Measurements from ENCODE around the gene MVB12B.

MVB12B gene

DNA sequence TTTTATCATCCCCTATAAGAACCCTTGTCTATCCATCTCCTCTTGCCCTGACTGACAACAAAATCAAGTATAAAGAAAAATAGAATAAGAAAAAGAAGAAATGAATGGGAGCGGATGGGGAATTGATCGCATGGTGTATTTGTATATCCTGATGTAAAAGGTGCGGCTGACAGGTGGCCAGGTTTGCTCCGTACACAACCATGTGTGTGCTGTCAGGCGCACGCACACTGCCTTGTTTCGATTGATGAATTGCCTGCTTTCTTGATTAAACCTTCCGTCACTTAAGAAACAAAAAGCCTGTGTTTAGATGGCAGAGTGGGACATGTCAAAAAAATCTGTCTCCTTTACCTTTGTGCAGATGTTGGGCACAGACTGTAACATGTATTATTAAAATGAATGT lies 102.6 kb downstream of the MVB12B start:
- peaks cover 57% of the 10 kb centered on the region for H3K27me3 ChIP-seq (ENCODE audit: low read depth, low read length)
- H3K36me3 ChIP-seq (replicated peaks; ENCODE audit: low read depth, low read length), result no peaks in the 10 kb centered on the region
- peaks cover 16% of the 10 kb centered on the region for H3K4me1 ChIP-seq (ENCODE audit: low read length)
- no peak overlapping the region for H3K27ac ChIP-seq (ENCODE audit: low read length)
- H3K9me3 ChIP-seq (ENCODE audit: insufficient read depth, low read length), result no peaks in the 10 kb centered on the region
- no peak overlapping the region for H3K4me3 ChIP-seq (ENCODE audit: low read length)
- no peak overlapping the region for H2AFZ ChIP-seq (ENCODE audit: low read depth, low read length)
- no peak overlapping the region for H3K9ac ChIP-seq (ENCODE audit: low read length)
- TF ChIP-seq EZH2phosphoT487 (IDR thresholded peaks at IDR 0.05; ENCODE audit: low read depth), result no peak
- TF ChIP-seq, protein P1, sequence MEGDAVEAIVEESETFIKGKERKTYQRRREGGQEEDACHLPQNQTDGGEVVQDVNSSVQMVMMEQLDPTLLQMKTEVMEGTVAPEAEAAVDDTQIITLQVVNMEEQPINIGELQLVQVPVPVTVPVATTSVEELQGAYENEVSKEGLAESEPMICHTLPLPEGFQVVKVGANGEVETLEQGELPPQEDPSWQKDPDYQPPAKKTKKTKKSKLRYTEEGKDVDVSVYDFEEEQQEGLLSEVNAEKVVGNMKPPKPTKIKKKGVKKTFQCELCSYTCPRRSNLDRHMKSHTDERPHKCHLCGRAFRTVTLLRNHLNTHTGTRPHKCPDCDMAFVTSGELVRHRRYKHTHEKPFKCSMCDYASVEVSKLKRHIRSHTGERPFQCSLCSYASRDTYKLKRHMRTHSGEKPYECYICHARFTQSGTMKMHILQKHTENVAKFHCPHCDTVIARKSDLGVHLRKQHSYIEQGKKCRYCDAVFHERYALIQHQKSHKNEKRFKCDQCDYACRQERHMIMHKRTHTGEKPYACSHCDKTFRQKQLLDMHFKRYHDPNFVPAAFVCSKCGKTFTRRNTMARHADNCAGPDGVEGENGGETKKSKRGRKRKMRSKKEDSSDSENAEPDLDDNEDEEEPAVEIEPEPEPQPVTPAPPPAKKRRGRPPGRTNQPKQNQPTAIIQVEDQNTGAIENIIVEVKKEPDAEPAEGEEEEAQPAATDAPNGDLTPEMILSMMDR (IDR thresholded peaks at IDR 0.05; ENCODE audit: low read depth, low read length), result no peak
- no peak overlapping the region for H3K4me2 ChIP-seq (ENCODE audit: low read length)
- H4K20me1 ChIP-seq (ENCODE audit: insufficient read depth, low read length), result peaks cover 8% of the 10 kb centered on the region; the same call in 1 of the 2 replicates
- no peaks in the 10 kb centered on the region for H3K79me2 ChIP-seq (ENCODE audit: low read length)

DNA sequence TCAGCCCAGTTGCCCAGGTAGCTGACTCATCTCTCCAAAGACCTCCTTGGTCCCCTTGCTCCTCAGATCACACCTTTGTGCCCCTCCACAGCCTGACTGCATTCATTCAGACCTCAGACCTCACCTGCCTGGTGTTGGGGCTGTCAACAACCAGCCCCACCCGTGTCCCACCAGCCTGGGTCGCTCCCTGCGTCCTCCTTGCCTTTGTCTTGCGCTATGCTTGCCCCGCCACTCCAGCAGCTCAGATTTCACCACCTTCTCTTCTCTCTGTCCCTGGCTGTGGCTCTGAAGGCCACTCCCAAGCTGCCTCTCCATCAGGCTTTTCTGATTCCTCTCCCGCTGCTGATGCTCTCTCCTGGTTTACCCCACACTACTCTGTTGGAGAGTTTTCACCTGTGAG lies 103.5 kb downstream of the MVB12B start:
- peaks cover 53% of the 10 kb centered on the region for H3K27me3 ChIP-seq (ENCODE audit: low read depth, low read length)
- TF ChIP-seq, protein P1 (IDR thresholded peaks at IDR 0.05; ENCODE audit: low read depth, low read length), result no peak
- TF ChIP-seq EZH2phosphoT487 (IDR thresholded peaks at IDR 0.05; ENCODE audit: low read depth), result no peak
- H3K4me2 ChIP-seq (ENCODE audit: low read length), result no peak overlapping the region
- no peaks in the 10 kb centered on the region for H3K79me2 ChIP-seq (ENCODE audit: low read length)
- no peaks in the 10 kb centered on the region for H3K9me3 ChIP-seq (ENCODE audit: insufficient read depth, low read length)
- no peak overlapping the region for H3K27ac ChIP-seq (ENCODE audit: low read length)
- no peak overlapping the region for H3K4me3 ChIP-seq (ENCODE audit: low read length)
- peaks cover 16% of the 10 kb centered on the region for H3K4me1 ChIP-seq (ENCODE audit: low read length)
- peaks cover 8% of the 10 kb centered on the region; the same call in 1 of the 2 replicates for H4K20me1 ChIP-seq (ENCODE audit: insufficient read depth, low read length)
- H2AFZ ChIP-seq (ENCODE audit: low read depth, low read length), result no peak overlapping the region
- no peaks in the 10 kb centered on the region for H3K36me3 ChIP-seq (replicated peaks; ENCODE audit: low read depth, low read length)
- no peak overlapping the region for H3K9ac ChIP-seq (ENCODE audit: low read length)

DNA sequence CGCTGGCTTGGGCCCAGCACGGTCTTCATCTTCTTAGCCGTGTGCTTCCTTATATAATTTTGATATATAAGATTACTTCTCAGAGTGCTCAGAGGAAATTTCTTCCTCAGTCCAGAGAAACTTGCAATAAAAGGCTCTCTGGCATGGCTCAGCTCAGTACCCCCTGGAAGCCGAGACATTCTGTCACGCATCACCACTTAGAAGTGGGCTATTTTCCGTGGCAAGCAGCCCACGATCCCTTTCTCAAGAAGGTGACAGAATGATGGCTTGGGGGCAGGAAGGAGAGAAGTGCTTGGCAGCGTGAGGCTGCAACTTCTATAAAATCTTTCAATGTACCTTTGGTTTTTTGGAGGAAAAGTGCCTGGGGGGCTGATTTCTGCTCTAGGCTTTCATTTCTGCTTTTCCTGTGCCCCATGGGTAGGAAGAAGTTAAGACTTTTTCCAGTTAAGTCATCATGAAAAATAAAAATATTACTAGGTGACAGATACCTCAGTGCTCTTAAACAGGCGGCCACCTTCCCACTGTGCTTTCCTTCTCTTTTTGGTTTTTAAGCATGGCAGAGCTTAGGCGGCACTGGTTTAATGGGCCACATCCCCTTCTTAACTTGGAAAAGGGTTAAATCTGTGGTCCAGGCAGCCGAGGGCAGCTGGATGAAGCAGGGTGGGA lies 104.6 kb downstream of the MVB12B start:
- peaks cover 8% of the 10 kb centered on the region; the same call in 1 of the 2 replicates for H4K20me1 ChIP-seq (ENCODE audit: insufficient read depth, low read length)
- no peak overlapping the region for H3K27ac ChIP-seq (ENCODE audit: low read length)
- no peak overlapping the region for H2AFZ ChIP-seq (ENCODE audit: low read depth, low read length)
- no peaks in the 10 kb centered on the region for H3K9me3 ChIP-seq (ENCODE audit: insufficient read depth, low read length)
- no peak overlapping the region for H3K4me2 ChIP-seq (ENCODE audit: low read length)
- peaks cover 52% of the 10 kb centered on the region for H3K27me3 ChIP-seq (ENCODE audit: low read depth, low read length)
- no peaks in the 10 kb centered on the region for H3K36me3 ChIP-seq (replicated peaks; ENCODE audit: low read depth, low read length)
- no peak overlapping the region for H3K4me3 ChIP-seq (ENCODE audit: low read length)
- H3K9ac ChIP-seq (ENCODE audit: low read length), result no peak overlapping the region
- TF ChIP-seq, protein P1 (IDR thresholded peaks at IDR 0.05; ENCODE audit: low read depth, low read length), result no peak
- no peak for TF ChIP-seq EZH2phosphoT487 (IDR thresholded peaks at IDR 0.05; ENCODE audit: low read depth)
- no peaks in the 10 kb centered on the region for H3K79me2 ChIP-seq (ENCODE audit: low read length)
- H3K4me1 ChIP-seq (ENCODE audit: low read length), result peaks cover 16% of the 10 kb centered on the region

DNA sequence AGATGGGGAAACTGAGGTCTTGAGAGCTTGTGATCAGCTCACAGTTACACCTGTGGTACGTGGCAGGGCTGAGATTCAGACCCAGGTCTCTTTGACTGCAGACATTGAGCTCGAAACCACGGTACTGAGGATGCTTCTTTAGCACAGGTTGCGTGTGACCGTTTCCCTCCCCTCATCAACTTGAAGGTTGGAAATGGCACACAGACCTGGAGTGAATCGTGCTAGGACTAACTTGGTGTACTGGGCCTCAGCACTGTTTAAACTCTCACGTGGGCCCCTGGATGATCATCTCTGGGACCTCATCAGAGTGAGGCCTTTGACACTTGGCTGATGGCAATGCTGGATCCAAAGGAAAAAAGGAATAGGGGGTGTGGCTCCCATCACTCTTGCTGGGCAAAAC lies 106.0 kb downstream of the MVB12B start:
- peaks cover 8% of the 10 kb centered on the region; the same call in 1 of the 2 replicates for H4K20me1 ChIP-seq (ENCODE audit: insufficient read depth, low read length)
- no peak for TF ChIP-seq EZH2phosphoT487 (IDR thresholded peaks at IDR 0.05; ENCODE audit: low read depth)
- TF ChIP-seq, protein P1 (IDR thresholded peaks at IDR 0.05; ENCODE audit: low read depth, low read length), result no peak
- H3K9me3 ChIP-seq (ENCODE audit: insufficient read depth, low read length), result no peaks in the 10 kb centered on the region
- peaks cover 16% of the 10 kb centered on the region for H3K4me1 ChIP-seq (ENCODE audit: low read length)
- peaks cover 52% of the 10 kb centered on the region for H3K27me3 ChIP-seq (ENCODE audit: low read depth, low read length)
- no peak overlapping the region for H3K4me2 ChIP-seq (ENCODE audit: low read length)
- H3K4me3 ChIP-seq (ENCODE audit: low read length), result no peak overlapping the region
- H2AFZ ChIP-seq (ENCODE audit: low read depth, low read length), result no peak overlapping the region
- H3K27ac ChIP-seq (ENCODE audit: low read length), result no peak overlapping the region
- H3K36me3 ChIP-seq (replicated peaks; ENCODE audit: low read depth, low read length), result no peaks in the 10 kb centered on the region
- no peak overlapping the region for H3K9ac ChIP-seq (ENCODE audit: low read length)
- no peaks in the 10 kb centered on the region for H3K79me2 ChIP-seq (ENCODE audit: low read length)

Data from OCI-LY3 (cell line).